GOT3 (cell line): Measurements from ENCODE around the gene MAP3K20.
"Not testable (repeated sequence)": the region's sequence is repeated elsewhere in the genome, so short reads cannot be mapped to it uniquely, and the experiment has no call there.

ENCODE experiments used
- DNase-seq: peaks from one replicate; lab custom pipeline; 2025; ENCODE audit warnings: mixed read lengths; lab: John Stamatoyannopoulos, UW

The MAP3K20 gene

GRCh38 chr2:173087793-173088496 is 12.3 kb downstream of the MAP3K20 start:
- no peak for DNase-seq

DNA sequence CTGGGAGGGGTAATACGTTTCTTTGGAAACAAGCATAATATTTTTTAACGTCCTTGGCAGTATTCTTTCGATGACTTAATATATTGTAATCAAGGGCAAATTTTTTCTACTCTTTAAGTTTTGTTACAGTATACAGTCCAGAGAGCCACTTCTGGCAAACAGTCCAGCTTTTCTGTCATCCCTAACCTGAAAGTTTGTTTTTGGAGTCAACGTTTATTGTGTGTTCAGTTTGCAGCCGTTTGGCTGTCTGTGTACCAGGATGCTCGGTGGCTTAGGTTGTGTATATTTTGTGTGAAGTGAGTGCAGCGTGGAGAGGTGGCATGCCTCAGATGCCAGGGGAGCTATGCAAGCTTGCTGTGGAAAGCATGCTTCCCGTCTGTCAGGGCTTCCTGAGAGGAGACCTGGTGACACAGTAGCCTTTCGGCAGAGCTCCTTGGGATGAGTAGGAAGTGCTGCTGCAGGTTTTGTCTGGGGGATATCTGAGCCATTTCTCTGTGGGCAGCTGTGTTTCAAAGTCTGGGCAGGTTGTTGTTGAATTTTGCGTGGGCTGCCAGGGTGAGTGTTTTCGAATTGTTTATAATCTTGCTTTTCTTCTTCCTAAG is 14.7 kb downstream of the MAP3K20 start:
- DNase-seq: no peak

GRCh38 chr2:173090973-173091660 is 15.5 kb downstream of the MAP3K20 start:
- DNase-seq: no peak

GRCh38 chr2:173091910-173092309 is 16.3 kb downstream of the MAP3K20 start:
- DNase-seq: no peak

GRCh38 chr2:173092844-173093402 is 17.3 kb downstream of the MAP3K20 start:
- no peak for DNase-seq

- DNase-seq: not testable (repeated sequence)
Observed at GRCh38 chr2:173093617-173094016, 18.0 kb downstream of the MAP3K20 start.

GRCh38 chr2:173094731-173095130 is 19.1 kb downstream of the MAP3K20 start:
- DNase-seq: no peak

- no peak for DNase-seq
Observed at GRCh38 chr2:173095356-173095755, 19.7 kb downstream of the MAP3K20 start.

DNA sequence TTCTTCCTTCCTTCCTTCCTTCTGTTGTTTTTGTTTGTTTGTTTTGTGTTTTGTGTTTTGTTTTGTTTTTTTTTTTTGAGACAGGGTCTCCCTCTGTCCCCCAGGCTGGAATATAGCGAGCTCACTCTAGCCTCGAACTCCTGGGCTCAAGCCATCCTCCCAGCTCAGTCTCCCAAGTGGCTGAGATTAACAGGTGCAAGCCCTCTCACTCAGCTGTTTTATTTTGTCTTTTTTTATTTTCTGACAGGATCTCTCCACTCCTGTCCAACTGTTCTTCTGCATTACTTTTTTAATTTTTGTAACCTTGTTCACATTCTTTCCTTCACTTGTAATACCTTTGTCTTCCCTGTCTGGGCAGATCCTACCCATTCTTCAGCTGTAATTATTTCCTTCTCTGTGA is 23.6 kb downstream of the MAP3K20 start:
- DNase-seq: no peak

DNA sequence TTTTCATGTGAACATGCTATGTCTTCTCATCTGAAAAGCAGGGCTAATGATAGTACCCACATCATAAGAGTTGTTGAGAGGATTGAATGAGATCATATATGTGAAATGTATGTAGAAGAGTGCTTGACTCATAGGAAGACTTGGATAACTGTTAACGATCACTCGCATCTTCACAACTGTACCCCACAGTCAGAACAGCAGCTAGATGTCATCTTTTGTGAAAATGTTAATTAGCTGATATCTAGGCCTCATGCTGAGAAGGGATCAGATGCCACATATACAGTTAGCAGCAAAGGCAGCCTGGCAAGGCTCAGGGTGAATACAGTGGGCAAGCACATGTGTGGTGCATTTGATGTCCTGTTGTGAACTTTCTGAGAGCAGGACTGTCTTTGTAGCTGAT is 24.2 kb downstream of the MAP3K20 start:
- DNase-seq: no peak

DNA sequence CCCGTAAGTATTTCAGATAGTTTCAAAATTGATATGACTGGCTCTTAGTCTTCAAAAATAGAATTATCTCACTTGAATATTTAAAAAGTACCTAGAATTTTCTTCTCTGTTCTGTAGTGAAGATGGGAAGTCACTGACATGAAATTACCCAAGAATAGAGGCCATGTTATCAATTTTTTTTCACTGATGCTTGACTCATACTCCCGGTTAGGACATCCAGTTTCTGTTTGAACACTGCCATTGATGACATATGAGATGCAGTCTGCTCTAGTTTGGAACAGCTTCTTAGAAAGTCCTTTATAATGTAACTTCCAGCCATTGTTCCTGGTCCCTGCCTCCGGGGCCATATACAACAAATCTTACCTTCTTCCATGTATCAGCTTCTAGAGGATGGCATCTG is 26.0 kb downstream of the MAP3K20 start:
- no peak for DNase-seq

DNA sequence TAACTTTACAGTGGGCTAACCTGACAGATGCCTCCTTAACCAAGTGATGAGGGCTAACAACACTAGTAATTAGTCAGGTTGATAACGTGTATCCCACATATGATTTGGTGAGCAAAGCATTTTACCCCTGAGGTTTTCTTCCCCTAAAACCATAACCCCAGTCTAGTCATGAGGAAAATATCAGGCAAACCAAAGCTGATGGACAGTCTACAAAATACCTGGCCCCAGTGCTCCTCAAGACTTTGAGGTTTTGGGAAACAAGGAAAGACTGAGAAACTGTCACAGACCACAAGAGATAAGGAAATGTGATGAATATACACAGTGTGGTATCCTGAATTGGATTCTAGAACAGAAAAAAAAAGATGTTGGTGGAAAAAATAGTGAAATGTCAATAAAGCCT is 28.5 kb downstream of the MAP3K20 start:
- no peak for DNase-seq

DNA sequence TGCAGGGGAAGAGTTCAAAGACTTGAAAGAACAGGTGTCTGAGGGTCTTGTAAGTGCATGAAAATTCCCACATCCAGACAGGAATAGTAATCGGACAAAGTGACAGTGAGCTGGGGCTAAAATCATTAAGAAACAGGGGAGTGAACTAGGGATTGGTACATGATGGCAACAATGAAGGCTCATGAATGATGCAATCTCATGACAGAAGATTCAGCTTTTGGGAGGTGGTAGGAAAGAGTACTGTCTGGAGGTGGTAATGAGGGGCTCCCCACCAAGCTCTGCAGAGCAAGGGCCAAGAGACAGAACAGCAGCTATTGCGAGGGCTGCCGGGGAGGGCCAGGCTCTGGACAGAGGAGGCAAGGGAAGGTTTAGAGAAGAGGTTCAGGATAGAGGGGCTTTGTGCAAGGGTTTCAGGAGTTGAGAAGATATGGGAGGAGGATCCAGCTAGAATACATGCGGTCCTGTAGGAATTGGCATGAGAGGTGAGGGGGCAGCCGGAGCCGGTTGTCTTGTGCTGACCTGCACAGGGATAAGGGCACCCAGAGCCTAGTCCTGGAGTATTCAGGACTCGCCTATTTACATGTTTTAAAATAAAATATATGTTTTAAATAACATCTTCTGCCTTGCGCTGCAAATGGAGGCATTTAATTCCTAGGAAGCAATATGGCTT is 31.4 kb downstream of the MAP3K20 start:
- DNase-seq: no peak

DNA sequence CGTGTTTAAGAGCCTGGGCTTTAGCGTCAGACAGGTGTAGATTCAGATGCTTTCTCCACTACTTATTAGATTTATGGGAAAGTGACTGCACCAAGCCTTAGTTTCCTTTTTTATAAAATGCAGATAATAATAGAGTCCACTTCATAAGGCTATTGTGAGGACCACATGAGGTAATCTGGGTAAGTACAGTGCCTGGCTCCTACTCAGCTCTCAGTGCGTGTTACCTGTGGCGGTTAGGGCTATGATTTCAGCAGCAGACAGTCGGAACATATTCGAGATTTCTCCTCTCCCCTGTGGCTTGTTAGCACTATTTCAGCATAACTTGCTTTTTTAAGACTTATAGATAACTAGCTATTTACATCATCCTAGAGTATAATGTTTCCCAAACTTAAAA is 32.0 kb downstream of the MAP3K20 start:
- DNase-seq: no peak

DNA sequence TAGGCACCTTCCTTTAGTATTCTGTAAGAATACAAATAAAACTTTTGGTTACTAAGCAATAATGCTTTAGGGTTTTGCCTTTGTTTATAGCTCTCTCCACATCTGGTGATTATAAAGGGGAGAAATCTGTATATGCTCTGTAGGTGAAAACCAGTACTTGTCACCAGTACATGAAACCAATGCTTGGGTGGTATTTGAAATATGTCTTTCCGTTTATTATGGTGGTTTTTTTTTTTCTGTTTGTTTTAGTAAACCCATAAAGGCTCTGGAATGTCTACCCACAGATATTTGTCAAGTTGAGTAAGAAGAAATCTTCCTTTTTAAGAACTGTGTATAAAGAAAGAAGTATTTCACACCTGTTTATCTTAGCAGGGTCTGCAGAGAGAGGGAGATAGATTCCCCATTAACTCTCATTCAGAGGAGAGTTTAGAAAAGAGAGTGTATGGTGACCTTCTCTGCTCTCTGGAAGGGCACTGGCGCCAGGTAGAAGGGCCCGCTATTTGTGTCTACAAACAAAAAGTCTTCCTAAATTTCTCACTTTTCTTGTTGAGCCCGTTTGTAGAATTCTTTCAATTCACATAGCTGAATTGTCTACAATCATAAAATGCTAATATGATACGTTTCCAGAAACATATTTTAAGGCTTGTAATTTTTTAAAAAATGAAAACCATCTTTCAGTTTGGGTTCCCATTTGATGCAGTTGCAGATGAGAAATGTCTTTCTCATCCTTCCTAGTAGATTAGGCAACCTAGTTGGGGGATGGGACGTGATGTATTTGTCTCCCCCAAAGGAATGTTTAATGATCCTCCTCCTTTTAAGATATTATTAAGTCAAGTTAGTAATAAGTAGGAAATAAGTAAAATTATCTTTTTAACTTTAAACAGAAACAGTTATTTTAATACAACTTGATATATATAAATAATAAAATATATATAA is 33.9 kb downstream of the MAP3K20 start:
- no peak for DNase-seq

DNA sequence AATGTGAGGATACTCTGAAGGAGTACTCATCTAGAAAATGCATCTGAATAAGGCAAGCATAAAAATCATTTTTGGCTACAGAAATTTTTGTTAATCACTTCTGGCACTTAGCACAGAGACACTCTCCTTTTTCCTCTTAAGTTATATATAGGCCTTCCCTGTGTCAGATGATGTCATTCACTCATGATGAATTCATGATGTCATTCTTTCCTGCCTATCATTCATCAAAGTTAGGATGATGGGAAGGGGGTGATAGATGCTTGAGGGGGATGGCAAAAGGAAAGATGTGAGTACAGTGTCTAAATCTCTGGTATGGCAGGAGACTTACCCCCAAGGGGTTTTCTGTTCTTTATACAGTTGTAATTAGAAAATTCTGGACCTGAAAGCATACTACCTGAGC is 42.0 kb downstream of the MAP3K20 start:
- no peak for DNase-seq

- no peak for DNase-seq
Observed at GRCh38 chr2:173118395-173118794, 42.7 kb downstream of the MAP3K20 start.

DNA sequence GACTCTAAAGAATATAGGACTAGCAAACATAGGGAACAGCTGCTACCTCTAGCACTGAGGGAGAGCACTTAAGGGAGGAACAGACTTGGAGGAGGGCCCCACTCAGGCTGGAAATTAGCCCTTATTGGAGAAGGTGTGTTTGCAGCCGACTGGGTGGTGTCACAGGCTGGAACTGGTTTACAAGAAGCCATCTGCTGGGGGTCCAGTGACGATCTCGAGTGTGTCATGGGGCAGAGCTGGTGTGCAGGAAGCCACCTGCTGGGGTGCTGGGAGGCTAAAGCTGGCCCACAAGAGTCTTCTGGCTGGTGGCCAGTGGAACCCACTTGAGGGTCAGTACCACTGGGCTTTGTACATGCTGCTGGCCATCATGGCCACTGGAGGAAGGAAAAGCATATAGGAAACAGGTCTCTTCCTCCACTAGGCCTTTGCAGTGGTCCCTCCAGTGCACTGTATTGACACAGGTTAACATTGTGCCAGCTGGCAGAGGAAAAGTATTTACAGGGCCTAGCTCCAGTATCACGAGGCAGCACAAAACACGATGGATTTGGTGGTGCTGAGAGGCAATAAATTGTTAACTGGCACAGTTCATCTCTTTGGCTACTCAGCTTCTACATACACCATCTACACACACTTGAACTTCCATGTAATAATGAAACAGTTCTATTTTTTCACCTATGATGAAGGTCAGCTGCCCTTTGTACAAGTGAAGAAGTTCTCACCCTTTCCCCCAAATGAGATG is 43.6 kb downstream of the MAP3K20 start:
- DNase-seq: no peak

GRCh38 chr2:173119944-173120343 is 44.3 kb downstream of the MAP3K20 start:
- DNase-seq: no peak

DNA sequence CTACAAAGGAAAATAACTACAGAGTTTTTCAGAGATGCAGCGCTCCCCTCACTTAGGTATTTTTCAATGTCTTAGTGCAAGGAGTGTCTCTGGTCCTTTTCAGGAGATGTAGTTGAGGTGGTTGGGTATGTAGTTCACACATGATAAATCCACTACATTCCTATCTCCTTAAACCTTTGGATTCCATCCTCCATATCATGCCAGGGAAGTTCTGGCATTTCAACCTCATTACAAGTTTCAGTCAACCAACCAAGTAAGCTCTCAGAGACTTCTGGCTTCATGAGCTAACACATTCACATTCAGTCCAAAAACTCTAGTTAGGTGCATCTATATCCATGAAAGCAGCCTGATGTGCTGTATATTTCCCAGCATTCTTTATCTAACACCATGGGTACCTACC is 47.3 kb downstream of the MAP3K20 start:
- no peak for DNase-seq

- no peak for DNase-seq
Observed at GRCh38 chr2:173124441-173124840, 48.8 kb downstream of the MAP3K20 start.
